GM20431 (cell line): ENCODE data around the gene TK1.
"Not testable (repeated sequence)": the region's sequence is repeated elsewhere in the genome, so short reads cannot be mapped to it uniquely, and the experiment has no call there.

ENCODE experiments used
- in situ Hi-C: fragments of 300-500 bp; cut with MseI, MboI; formaldehyde crosslinking; loops from one replicate; pipeline ENCODE4 v1.15.0; 2020; ENCODE audit warnings: low sequenced_read_pairs; ENCODE audit not compliant: unreplicated experiment

The TK1 gene

DNA sequence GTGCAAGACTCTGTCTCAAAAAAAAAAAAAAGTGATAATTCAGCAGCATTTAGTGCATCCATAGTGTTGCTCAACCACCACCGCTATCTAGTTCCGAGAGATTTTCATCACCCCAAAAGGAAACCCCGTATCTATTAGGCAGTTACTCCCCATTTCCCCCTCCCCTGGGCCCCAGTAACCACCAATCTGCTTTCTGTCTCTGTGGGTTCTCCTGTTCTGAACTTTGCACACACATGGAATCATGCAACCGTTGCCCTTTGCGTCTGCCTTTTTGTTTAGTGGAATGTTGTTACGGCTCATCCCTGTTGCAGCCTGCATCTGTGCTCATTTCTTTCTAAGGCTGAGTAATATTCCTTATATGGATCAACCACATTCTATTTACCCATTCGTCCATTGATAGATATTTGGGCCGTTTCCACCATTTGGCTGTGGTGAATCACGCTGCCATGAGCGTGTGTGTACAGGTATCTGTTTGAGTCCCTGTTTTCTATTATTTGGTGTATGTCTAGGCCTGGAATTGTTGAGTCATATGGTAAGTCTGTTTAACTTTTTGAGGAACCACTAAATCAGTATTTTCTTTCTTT is 27.2 kb downstream of the TK1 start:
- in situ Hi-C loops: loop anchor here (10.0 kb wide), 1 partner anchor 705 kb away; no protein-coding TSS in a partner anchor

DNA sequence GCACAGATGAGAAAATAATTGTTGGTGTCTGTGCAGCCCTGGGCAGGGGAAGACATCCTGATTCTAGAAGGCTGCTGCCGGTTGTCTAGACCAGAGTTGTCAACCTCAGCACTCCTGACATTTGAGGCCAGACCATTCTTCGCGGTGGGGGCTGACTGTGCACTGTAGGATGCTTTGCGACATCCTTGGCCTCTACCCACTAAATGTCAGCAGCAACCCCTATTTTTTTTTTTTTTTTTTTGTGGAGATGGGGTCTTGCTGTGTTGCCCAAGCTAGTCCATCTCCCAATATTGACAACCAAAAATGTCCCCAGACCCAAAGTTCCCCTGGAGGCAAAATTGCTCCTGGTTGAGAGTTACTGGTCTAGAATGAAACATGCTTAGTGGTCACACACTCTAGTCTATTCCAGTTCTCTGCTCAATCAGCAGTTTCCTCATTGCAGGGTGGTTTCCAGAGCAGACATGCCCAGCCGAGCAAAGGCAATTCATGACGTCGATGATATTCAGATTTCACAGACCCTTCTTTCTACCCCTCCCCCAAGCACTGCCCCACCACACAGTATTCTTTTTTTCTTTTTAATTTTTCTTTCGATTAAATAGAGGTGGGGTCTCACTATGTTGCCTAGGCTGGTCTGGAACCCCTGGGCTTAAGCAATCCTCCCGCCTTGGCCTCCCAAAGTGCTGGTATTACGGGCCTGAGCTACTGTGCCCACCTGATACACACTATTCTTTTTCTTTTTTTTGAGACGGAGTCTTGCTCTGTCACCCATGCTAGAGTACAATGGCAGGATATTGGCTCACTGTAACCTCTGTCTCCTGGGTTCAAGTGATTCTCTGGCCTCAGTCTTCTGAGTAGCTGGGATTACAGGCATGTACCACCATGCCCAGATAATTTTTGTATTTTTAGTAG is 31.7 kb downstream of the TK1 start:
- in situ Hi-C loops: loop anchor here (10.0 kb wide), 1 partner anchor 700 kb away; no protein-coding TSS in a partner anchor

DNA sequence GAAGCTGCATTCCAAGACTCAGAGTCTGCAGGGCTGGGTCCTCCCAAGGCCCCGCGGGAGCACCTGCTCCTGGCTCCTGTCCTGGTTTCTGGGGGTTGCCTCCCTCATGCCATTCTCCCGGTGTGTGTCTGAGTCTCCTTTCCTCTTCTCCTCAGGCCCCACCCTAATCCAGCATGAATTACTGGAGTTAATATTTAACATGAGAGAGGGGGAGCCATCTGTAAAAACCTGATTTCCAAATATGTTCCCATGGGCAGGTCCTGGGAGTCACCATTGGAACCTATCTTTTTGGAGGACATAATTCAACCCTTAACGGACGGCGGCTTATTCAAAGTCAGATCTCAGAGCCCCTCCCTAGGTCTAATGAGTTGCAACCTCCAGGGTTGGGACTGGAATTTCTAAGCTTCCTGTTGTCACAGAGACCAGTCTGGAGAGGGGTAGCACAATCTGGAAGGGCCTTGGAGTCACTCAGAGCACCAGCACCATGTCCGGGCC is 35.3 kb downstream of the TK1 start:
- in situ Hi-C loops: loop anchor here (10.0 kb wide), 1 partner anchor 697 kb away; no protein-coding TSS in a partner anchor

- in situ Hi-C loops: no loop called here
Measured at GRCh38 chr17:78148286-78149016, 38.4 kb downstream of the TK1 start.

DNA sequence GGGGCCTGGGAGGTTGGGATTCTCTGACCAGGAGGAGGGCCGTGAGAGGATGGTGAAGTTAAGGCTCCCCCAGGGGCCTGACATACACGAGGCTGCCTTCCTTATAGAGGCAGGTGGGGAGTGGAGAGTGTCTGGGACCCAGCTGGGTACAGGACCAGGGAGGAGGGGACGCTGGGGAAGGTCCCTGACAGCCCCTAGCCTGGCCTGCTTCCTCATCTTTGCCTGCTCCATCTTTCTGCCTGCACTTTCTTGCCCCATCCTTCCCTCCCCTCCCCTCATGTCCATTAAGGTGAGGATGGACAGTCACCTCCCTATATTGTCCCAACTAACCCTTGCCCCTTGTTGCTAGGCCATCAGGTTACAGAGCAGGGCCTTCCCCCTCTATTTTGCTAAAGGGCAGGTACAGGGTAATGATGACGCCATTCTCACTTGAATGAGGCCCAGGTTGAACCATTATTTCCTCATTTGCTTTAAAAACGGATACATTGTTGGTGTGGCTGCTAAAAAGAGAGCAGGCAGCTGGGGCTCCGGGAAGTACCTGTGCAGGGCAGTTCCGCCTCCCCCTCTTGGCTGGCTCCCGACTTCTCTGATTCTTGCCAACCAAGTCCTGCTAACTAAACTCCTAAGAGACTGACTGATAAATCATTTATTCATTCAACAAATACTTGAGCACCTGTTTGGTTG is 39.4 kb downstream of the TK1 start:
- in situ Hi-C loops: no loop called here

DNA sequence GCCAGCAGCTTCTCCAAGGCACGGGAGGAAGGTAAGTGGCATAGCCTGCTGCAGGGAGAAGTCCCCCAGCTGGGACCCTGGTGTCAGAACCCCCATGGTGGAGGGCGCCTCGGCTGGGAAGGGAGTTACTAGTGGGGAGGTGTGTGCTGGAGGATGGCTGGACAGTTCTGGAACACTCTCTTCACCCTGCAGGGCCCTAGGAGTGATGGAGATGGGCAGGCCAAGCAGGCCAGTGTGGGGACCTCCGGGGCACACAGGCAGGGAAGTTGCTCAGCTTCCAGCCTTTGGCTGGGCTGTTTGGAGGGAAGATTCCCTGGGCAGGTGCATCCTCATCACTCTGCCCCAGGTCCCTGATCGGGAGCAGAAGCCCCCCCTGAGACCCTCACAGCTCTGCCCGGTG is 40.0 kb downstream of the TK1 start:
- in situ Hi-C loops: no loop called here

DNA sequence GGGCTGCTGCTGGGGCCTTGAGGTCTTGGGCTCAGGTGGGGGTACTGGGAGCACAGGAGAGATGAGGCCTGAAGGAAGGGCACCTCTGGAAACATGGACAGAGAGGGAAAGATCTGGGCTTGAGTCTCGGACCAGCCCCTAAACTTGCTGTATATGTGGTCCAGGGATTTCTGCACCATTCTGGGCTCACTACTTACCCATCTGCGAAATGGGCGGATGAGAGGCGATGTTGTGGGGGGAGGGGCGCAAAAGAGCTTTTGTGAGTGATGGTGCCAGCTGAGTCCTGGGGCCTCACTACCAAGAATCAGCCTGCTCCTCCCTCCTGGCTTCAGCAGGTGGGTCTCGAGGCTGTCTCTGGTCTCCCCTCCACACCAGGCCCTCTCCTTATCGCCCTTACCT is 40.4 kb downstream of the TK1 start:
- in situ Hi-C loops: no loop called here

GRCh38 chr17:78144736-78145641 is 41.9 kb downstream of the TK1 start:
- in situ Hi-C loops: no loop called here

GRCh38 chr17:78144147-78144719 is 42.6 kb downstream of the TK1 start:
- in situ Hi-C loops: no loop called here

GRCh38 chr17:78143214-78144146 is 43.4 kb downstream of the TK1 start:
- in situ Hi-C loops: no loop called here

DNA sequence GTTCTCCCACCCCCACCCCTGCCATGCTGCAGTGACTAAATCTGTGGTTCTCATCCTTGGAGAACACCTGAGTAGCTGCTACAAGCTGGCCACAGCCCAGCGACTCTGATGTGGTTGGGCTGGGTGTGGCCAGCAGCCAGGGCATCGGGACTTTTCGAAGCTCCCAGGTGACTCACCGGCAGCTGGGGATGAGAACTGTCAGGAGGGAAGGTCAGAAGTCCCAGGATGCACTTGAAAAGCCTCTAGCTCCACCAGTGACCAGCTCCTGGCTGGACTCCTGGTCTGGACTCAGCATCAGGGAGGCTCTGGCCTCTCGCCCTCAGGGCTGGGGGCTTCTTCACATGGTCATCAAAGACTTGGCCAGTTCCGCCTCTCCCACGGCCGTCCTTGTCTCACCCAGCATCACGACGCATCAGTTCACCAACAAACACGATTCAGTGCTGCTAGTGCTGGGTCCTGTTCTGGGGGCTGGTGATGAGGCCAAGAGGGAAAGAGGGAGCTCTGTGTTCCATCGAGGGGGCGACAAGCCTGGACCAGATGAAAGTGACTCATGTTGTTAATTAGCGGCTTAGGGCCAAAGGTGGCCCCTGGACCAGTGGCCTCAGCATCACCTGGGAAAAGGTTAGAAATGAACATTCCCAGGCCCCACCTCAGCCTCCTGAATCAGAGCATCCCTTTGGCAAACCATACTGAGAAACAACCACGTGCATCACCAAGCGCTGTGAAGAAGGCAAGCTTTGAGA is 44.6 kb downstream of the TK1 start:
- in situ Hi-C loops: no loop called here

GRCh38 chr17:78141437-78142118 is 45.3 kb downstream of the TK1 start:
- in situ Hi-C loops: no loop called here

DNA sequence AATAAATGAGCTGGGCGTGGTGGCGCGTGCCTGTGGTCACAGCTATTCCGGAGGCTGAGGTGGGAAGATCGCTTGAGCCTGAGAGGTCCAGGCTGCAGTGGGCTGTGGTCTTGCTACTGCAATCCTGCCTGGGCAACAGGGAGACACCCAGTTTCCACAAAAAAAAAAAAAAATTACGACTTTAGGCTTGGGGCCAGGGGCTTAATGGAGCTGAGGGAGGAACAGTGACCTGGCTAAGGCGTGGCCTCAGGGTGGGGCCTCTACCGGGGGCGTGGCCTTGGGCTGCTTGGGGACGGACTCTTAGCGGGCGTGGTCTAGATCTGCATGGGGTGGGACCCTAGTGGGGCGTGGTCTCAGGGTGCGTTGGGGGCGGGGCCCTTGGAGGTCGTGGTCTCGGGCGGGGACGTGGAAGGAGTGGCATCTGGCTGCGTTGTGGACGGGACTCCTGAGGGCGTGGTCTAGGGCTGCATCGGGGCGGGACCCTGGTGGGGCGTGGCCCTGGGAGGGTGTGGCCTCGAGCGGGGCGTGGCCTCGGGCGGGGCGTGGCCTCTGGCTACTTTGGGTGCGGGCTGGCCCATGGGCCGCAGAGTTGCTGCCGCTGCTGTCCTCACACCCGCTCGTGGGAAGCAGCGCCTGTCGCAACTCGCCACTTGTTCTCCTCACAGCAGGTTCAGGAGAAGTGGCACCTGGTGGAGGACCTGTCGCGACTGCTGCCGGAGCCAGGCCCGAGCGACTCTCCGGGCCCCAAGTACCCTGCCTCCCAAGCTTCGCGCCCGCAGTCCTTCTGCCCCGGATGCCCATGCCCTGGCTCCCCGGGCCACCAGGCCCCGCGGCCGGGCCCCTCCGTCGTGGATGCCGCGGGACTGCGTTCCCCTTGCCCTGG is 46.4 kb downstream of the TK1 start:
- in situ Hi-C loops: no loop called here

- in situ Hi-C loops: not testable (repeated sequence)
Measured at GRCh38 chr17:78139861-78140168, 47.0 kb downstream of the TK1 start.

- in situ Hi-C loops: no loop called here
Measured at GRCh38 chr17:78138204-78139060, 48.4 kb downstream of the TK1 start.
